CD4-positive, CD25-positive, alpha-beta regulatory T cell (primary cell): ENCODE data around the gene DUOX2. TPM values are rescaled to one million over a fixed set of nuclear protein-coding genes. Genes with fewer than 3 reads are reported as not detected.

Experiments
- ATAC-seq, 2 donors: fragments of 150-1000 bp; cut with Tn5 transposase; one replicate each; pipeline ENCODE4 v1.10.0; 2021; ENCODE audit warnings: low read depth in 2 of 2, moderate number of reproducible peaks in 2 of 2, moderate library complexity in 1 of 2
- DNase-seq, 3 donors: peaks; one replicate each; pipeline versions ENCODE4 v3.0.0 to v3.0.0-alpha.2; 2012 to 2022; ENCODE audit warnings: mixed read lengths in 1 of 3
- H3K27ac ChIP-seq: one replicate; pipeline ENCODE4 v1.7.0; 2013; ENCODE audit warnings: mild to moderate bottlenecking, low read length; ENCODE audit not compliant: insufficient read depth, poor library complexity, severe bottlenecking
- H3K27me3 ChIP-seq: one replicate; pipeline ENCODE4 v1.7.0; 2013; ENCODE audit warnings: low read length; ENCODE audit not compliant: control insufficient read depth, insufficient read depth
- H3K36me3 ChIP-seq: one replicate; pipeline ENCODE4 v1.7.0; 2013; ENCODE audit warnings: mild to moderate bottlenecking, low read length, moderate library complexity; ENCODE audit not compliant: control insufficient read depth, insufficient read depth
- H3K4me1 ChIP-seq: 2 replicates; pipeline ENCODE4 v1.7.0; 2013; ENCODE audit warnings: mild to moderate bottlenecking, low read length; ENCODE audit not compliant: insufficient read depth, control insufficient read depth, poor library complexity, severe bottlenecking
- H3K4me3 ChIP-seq: one replicate; pipeline ENCODE4 v1.7.0; 2013; ENCODE audit warnings: low read depth, mild to moderate bottlenecking, low read length, moderate library complexity
- H3K9me3 ChIP-seq, 2 experiments: 1 replicate in 1 of 2; 2 replicates in 1 of 2; pipeline ENCODE4 v1.7.0; 2013; ENCODE audit warnings: low read length in 2 of 2, mild to moderate bottlenecking in 1 of 2, moderate library complexity in 1 of 2; ENCODE audit not compliant: control insufficient read depth in 2 of 2
- H3K27ac Mint-ChIP-seq, 3 donors: one replicate each; pipeline ENCODE4 v1.8.0; 2020 to 2022; ENCODE audit warnings: mild to moderate bottlenecking in 3 of 3, mixed read lengths in 3 of 3, moderate library complexity in 2 of 3
- H3K27me3 Mint-ChIP-seq: one replicate; pipeline ENCODE4 v1.8.0; 2022; ENCODE audit warnings: mild to moderate bottlenecking, mixed read lengths
- H3K36me3 Mint-ChIP-seq: one replicate; pipeline ENCODE4 v1.8.0; 2020; ENCODE audit warnings: mixed read lengths
- H3K4me1 Mint-ChIP-seq, 4 donors: one replicate each; pipeline ENCODE4 v1.8.0; 2020 to 2022; ENCODE audit warnings: mixed read lengths in 4 of 4, mild to moderate bottlenecking in 1 of 4
- H3K4me3 Mint-ChIP-seq, 4 donors: one replicate each; pipeline ENCODE4 v1.8.0; 2020 to 2022; ENCODE audit warnings: mild to moderate bottlenecking in 4 of 4, mixed read lengths in 4 of 4, moderate library complexity in 3 of 4
- H3K9me3 Mint-ChIP-seq, 7 donors: one replicate each; pipeline ENCODE4 v1.8.0; 2020 to 2022; ENCODE audit warnings: mixed read lengths in 7 of 7, mild to moderate bottlenecking in 3 of 7, moderate library complexity in 2 of 7
- polyA plus RNA-seq, 4 donors: library from polyadenylated mRNA; unstranded; fragments of 300-500 nt; fragmentation: Illumina TruSeq; gene quantifications; one replicate each; pipeline ENCODE4 v1.2.3, GENCODE V29; 2021
- total RNA-seq: library from RNA; stranded (reverse); gene quantifications from one replicate; pipeline ENCODE4 v1.2.3, GENCODE V29; 2022

DUOX2 gene
- total and polyA plus RNA-seq, 5 donors from 2014 or later = not detected

GRCh38 chr15:45101749-45102148 is 12.2 kb downstream of the DUOX2 start:
- Mint-ChIP-seq H3K36me3 (no peaks in the 10 kb centered on the region), H3K27me3 (peaks cover 9% of the 10 kb centered on the region), H3K27ac (no peak overlapping the region), H3K4me1 (peaks cover 0 to 3% (median 0%) of the 10 kb centered on the region in 4 donors), H3K9me3 (no peaks in the 10 kb centered on the region), H3K4me3 (no peak overlapping the region)
- ATAC-seq (no peak), DNase-seq (no peak)
- no peaks in the 10 kb centered on the region for H3K36me3 ChIP-seq
- H3K27me3 ChIP-seq = no peaks in the 10 kb centered on the region
- no peak overlapping the region for H3K4me3 ChIP-seq
- H3K4me1 ChIP-seq = no peaks in the 10 kb centered on the region
- H3K27ac ChIP-seq = no peak overlapping the region
- H3K9me3 ChIP-seq = no peaks in the 10 kb centered on the region

- H3K9me3 Mint-ChIP-seq = no peaks in the 10 kb centered on the region
- no peak for ATAC-seq
- no peaks in the 10 kb centered on the region for H3K4me1 ChIP-seq
- peaks cover 9% of the 10 kb centered on the region for H3K27me3 Mint-ChIP-seq
- H3K27ac Mint-ChIP-seq = no peak overlapping the region
- H3K36me3 ChIP-seq = no peaks in the 10 kb centered on the region
- H3K27ac ChIP-seq = no peak overlapping the region
- H3K4me3 Mint-ChIP-seq = no peak overlapping the region
- no peaks in the 10 kb centered on the region for H3K27me3 ChIP-seq
- no peaks in the 10 kb centered on the region for H3K36me3 Mint-ChIP-seq
- no peak overlapping the region for H3K4me3 ChIP-seq
- H3K4me1 Mint-ChIP-seq = peaks cover 0 to 3% (median 0%) of the 10 kb centered on the region in 4 donors
- no peaks in the 10 kb centered on the region for H3K9me3 ChIP-seq
- DNase-seq = no peak
Measured at GRCh38 chr15:45100884-45101625, 12.9 kb downstream of the DUOX2 start.

- no peak overlapping the region for H3K27ac ChIP-seq
- no peaks in the 10 kb centered on the region for H3K36me3 ChIP-seq
- no peak overlapping the region for H3K4me3 ChIP-seq
- no peaks in the 10 kb centered on the region for H3K4me1 ChIP-seq
- no peaks in the 10 kb centered on the region for H3K27me3 ChIP-seq
- no peaks in the 10 kb centered on the region for H3K36me3 Mint-ChIP-seq
- H3K27ac Mint-ChIP-seq = no peak overlapping the region
- H3K9me3 ChIP-seq = no peaks in the 10 kb centered on the region
- no peak for ATAC-seq
- DNase-seq = no peak
- H3K9me3 Mint-ChIP-seq = no peaks in the 10 kb centered on the region
- peaks cover 0 to 3% (median 0%) of the 10 kb centered on the region in 4 donors for H3K4me1 Mint-ChIP-seq
- H3K27me3 Mint-ChIP-seq = peaks cover 9% of the 10 kb centered on the region
- H3K4me3 Mint-ChIP-seq = no peak overlapping the region
Measured at GRCh38 chr15:45099549-45100165, 14.3 kb downstream of the DUOX2 start.

- H3K36me3 Mint-ChIP-seq = no peaks in the 10 kb centered on the region
- H3K36me3 ChIP-seq = no peaks in the 10 kb centered on the region
- peaks cover 0 to 3% (median 0%) of the 10 kb centered on the region in 4 donors for H3K4me1 Mint-ChIP-seq
- no peaks in the 10 kb centered on the region for H3K4me1 ChIP-seq
- peaks cover 9% of the 10 kb centered on the region for H3K27me3 Mint-ChIP-seq
- H3K4me3 Mint-ChIP-seq = no peak overlapping the region
- H3K9me3 ChIP-seq = no peaks in the 10 kb centered on the region
- ATAC-seq (no peak), DNase-seq (no peak)
- H3K27ac Mint-ChIP-seq = no peak overlapping the region
- H3K27me3 ChIP-seq = no peaks in the 10 kb centered on the region
- no peaks in the 10 kb centered on the region for H3K9me3 Mint-ChIP-seq
- H3K4me3 ChIP-seq = no peak overlapping the region
- no peak overlapping the region for H3K27ac ChIP-seq
Measured at GRCh38 chr15:45097466-45097865, 16.5 kb downstream of the DUOX2 start.

GRCh38 chr15:45095661-45096060 is 18.3 kb downstream of the DUOX2 start:
- peaks cover 0 to 4% (median 0%) of the 10 kb centered on the region in 7 donors for H3K9me3 Mint-ChIP-seq

GRCh38 chr15:45094358-45094730 is 19.6 kb downstream of the DUOX2 start:
- Histone ChIP-seq H3K4me1 (no peaks in the 10 kb centered on the region), H3K9me3 (no peaks in the 10 kb centered on the region), H3K4me3 (no peak overlapping the region), H3K27ac (no peak overlapping the region), H3K27me3 (peaks cover 3% of the 10 kb centered on the region), H3K36me3 (no peaks in the 10 kb centered on the region)
- Mint-ChIP-seq H3K4me3 (no peak overlapping the region), H3K4me1 (no peaks in the 10 kb centered on the region), H3K27ac (no peak overlapping the region), H3K9me3 (peaks cover 0 to 4% (median 0%) of the 10 kb centered on the region in 7 donors), H3K27me3 (peaks cover 15% of the 10 kb centered on the region), H3K36me3 (no peaks in the 10 kb centered on the region)
- DNase-seq (no peak), ATAC-seq (no peak)

More at GRCh38 chr15:45095661-45096060, 18.3 kb downstream of the DUOX2 start:
- peaks cover 3% of the 10 kb centered on the region for H3K27me3 ChIP-seq
- no peaks in the 10 kb centered on the region for H3K36me3 Mint-ChIP-seq
- no peaks in the 10 kb centered on the region for H3K4me1 Mint-ChIP-seq
- DNase-seq = no peak
- peaks cover 8% of the 10 kb centered on the region for H3K27me3 Mint-ChIP-seq
- H3K36me3 ChIP-seq = no peaks in the 10 kb centered on the region
- no peak overlapping the region for H3K4me3 Mint-ChIP-seq
- no peak overlapping the region for H3K27ac Mint-ChIP-seq
- no peaks in the 10 kb centered on the region for H3K9me3 ChIP-seq
- no peak overlapping the region for H3K27ac ChIP-seq
- ATAC-seq = no peak
- no peaks in the 10 kb centered on the region for H3K4me1 ChIP-seq
- no peak overlapping the region for H3K4me3 ChIP-seq

GRCh38 chr15:45093622-45094357 is 20.2 kb downstream of the DUOX2 start:
- no peaks in the 10 kb centered on the region for H3K36me3 ChIP-seq
- Mint-ChIP-seq H3K27ac (no peak overlapping the region), H3K4me1 (no peaks in the 10 kb centered on the region), H3K4me3 (no peak overlapping the region), H3K9me3 (peaks cover 0 to 4% (median 0%) of the 10 kb centered on the region in 7 donors), H3K27me3 (peaks cover 15% of the 10 kb centered on the region), H3K36me3 (no peaks in the 10 kb centered on the region)
- H3K4me1 ChIP-seq = no peaks in the 10 kb centered on the region
- H3K27ac ChIP-seq = no peak overlapping the region
- no peak overlapping the region for H3K4me3 ChIP-seq
- DNase-seq (no peak), ATAC-seq (no peak)
- H3K9me3 ChIP-seq = no peaks in the 10 kb centered on the region
- H3K27me3 ChIP-seq = peaks cover 3% of the 10 kb centered on the region
